OCI-LY1 (cell line): ENCODE measurements around the gene PCSK5.

Source experiments
- EZH2 ChIP-seq: fragments of 200-600 bp; sonication (generic), shearing (Covaris generic); IDR thresholded peaks from 2 replicates; pipeline ENCODE4 v1.8.0; 2017; ENCODE audit warnings: borderline replicate concordance, mixed run types, mild to moderate bottlenecking, antibody characterized with exemption, low read length, moderate library complexity, mixed read lengths
- TF ChIP-seq, protein P1 (sequence below): fragments of 200-600 bp; sonication (generic), shearing (Covaris generic); IDR thresholded peaks from 2 replicates; pipeline ENCODE4 v1.5.1; 2017; ENCODE audit warnings: mild to moderate bottlenecking, antibody characterized with exemption, low read length, moderate library complexity, mixed read lengths

DNA sequence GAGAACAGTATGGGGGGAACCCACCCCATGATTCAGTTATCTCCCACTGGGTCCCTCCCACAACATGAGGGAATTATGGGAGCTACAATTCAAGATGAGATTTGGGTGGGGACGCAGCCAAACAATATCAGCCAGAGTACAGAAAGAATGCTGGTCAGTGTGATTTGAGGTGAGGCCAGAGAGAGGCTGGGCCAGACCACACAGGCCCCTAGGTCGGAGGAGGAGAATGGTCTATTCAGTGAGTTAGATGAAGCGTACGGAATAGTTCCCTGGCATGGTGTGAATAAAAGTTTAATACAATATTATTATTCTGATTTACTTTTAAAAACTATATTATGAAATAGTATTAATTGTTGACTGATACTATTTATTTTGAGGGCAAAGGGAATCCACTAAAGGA lies 39.7 kb downstream of the PCSK5 start:
- TF ChIP-seq, protein P1, sequence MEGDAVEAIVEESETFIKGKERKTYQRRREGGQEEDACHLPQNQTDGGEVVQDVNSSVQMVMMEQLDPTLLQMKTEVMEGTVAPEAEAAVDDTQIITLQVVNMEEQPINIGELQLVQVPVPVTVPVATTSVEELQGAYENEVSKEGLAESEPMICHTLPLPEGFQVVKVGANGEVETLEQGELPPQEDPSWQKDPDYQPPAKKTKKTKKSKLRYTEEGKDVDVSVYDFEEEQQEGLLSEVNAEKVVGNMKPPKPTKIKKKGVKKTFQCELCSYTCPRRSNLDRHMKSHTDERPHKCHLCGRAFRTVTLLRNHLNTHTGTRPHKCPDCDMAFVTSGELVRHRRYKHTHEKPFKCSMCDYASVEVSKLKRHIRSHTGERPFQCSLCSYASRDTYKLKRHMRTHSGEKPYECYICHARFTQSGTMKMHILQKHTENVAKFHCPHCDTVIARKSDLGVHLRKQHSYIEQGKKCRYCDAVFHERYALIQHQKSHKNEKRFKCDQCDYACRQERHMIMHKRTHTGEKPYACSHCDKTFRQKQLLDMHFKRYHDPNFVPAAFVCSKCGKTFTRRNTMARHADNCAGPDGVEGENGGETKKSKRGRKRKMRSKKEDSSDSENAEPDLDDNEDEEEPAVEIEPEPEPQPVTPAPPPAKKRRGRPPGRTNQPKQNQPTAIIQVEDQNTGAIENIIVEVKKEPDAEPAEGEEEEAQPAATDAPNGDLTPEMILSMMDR: no peak
- no peak for TF ChIP-seq EZH2
